ENCODE results near the gene APOE. TPM values are rescaled to one million over a fixed set of nuclear protein-coding genes. Genes with fewer than 3 reads are reported as not detected.

Gene APOE
- total RNA-seq, 1 donor, result 1.6 TPM

GRCh38 chr19:44955505-44956439, 50.2 kb downstream of the APOE start:
- peak overlapping the region; percentile 95 for H3K4me3 ChIP-seq (ENCODE audit: low read depth, low read length)
- no peak for TF ChIP-seq CTCF (IDR thresholded peaks at IDR 0.05; ENCODE audit: insufficient read depth, low read length)
- no peak for DNase-seq (ENCODE audit: low read depth)

- no peak for TF ChIP-seq CTCF (IDR thresholded peaks at IDR 0.05; ENCODE audit: insufficient read depth, low read length)
- peak overlapping the region; percentile 10 for H3K4me3 ChIP-seq (ENCODE audit: low read depth, low read length)
- DNase-seq (ENCODE audit: low read depth), result no peak
Observed at GRCh38 chr19:44957526-44957925, 51.9 kb downstream of the APOE start.

GRCh38 chr19:44958090-44958489, 52.5 kb downstream of the APOE start:
- DNase-seq (ENCODE audit: low read depth), result no peak
- no peak overlapping the region for H3K4me3 ChIP-seq (ENCODE audit: low read depth, low read length)
- no peak for TF ChIP-seq CTCF (IDR thresholded peaks at IDR 0.05; ENCODE audit: insufficient read depth, low read length)

Other genes starting within 250 kb of the APOE start
- gene CEACAM19, start 234.3 kb upstream of the APOE start, total RNA-seq (ENCODE audit: low replicate concordance), result 1.3 and 2.5 TPM in 2 replicates
- not detected in 2 replicates for gene CEACAM16, start 206.6 kb upstream of the APOE start, total RNA-seq (ENCODE audit: low replicate concordance)
- 3.8 and 13.4 TPM in 2 replicates for gene BCL3, start 157.1 kb upstream of the APOE start, total RNA-seq (ENCODE audit: low replicate concordance)
- not detected in 2 replicates for gene CBLC, start 127.9 kb upstream of the APOE start, total RNA-seq (ENCODE audit: low replicate concordance)
- gene BCAM, start 96.7 kb upstream of the APOE start, total RNA-seq (ENCODE audit: low replicate concordance), result 5.9 and 24.2 TPM in 2 replicates
- 22.1 and 40.3 TPM in 2 replicates for gene NECTIN2, start 59.5 kb upstream of the APOE start, total RNA-seq (ENCODE audit: low replicate concordance)
- gene TOMM40, start 14.5 kb upstream of the APOE start, total RNA-seq (ENCODE audit: low replicate concordance), result 8.7 and 30.2 TPM in 2 replicates
- gene APOC1, start 8.8 kb downstream of the APOE start, total RNA-seq (ENCODE audit: low replicate concordance), result 1.7 and 52.6 TPM in 2 replicates
- gene APOC4, start 36.4 kb downstream of the APOE start, total RNA-seq (ENCODE audit: low replicate concordance), result not detected in 2 replicates
- gene APOC2, start 40.3 kb downstream of the APOE start, total RNA-seq (ENCODE audit: low replicate concordance), result not detected in 2 replicates
- 11.4 and 39.0 TPM in 2 replicates for gene CLPTM1, start 49.6 kb downstream of the APOE start, total RNA-seq (ENCODE audit: low replicate concordance)
- 3.4 and 5.9 TPM in 2 replicates for gene RELB, start 95.7 kb downstream of the APOE start, total RNA-seq (ENCODE audit: low replicate concordance)
- gene CLASRP, start 133.2 kb downstream of the APOE start, total RNA-seq (ENCODE audit: low replicate concordance), result 14.1 and 32.4 TPM in 2 replicates
- 0.27 TPM in 1 of 2 replicates, not detected in the other for gene ZNF296, start 170.7 kb downstream of the APOE start, total RNA-seq (ENCODE audit: low replicate concordance)
- 12.6 and 16.0 TPM in 2 replicates for gene GEMIN7, start 173.5 kb downstream of the APOE start, total RNA-seq (ENCODE audit: low replicate concordance)
- gene PPP1R37, start 187.4 kb downstream of the APOE start, total RNA-seq (ENCODE audit: low replicate concordance), result 28.0 and 179 TPM in 2 replicates